Liver (tissue), 3 donors: ENCODE data around the gene MAGI1.

Experiments
- CTCF ChIP-seq: fragments of 150-350 bp; IDR thresholded peaks from 2 replicates; pipeline ENCODE4 v1.5.1; 2017; ENCODE audit warnings: improper control_type of control experiment, low read depth, low read length; ENCODE audit not compliant: missing input control
- EGR1 ChIP-seq, 2 donors: IDR thresholded peaks; 2 replicates each; pipeline ENCODE4 v1.6.1; 2016 to 2018; ENCODE audit warnings: antibody characterized with exemption in 2 of 2, low read depth in 2 of 2
- GABPA ChIP-seq, 2 donors: IDR thresholded peaks in 1 of 2; conservative IDR thresholded peaks in 1 of 2; 2 replicates each; pipeline ENCODE4 v1.6.1; 2016; ENCODE audit warnings: antibody characterized with exemption in 2 of 2, mild to moderate bottlenecking in 1 of 2, moderate library complexity in 1 of 2
- HNF4A ChIP-seq, 2 donors: conservative IDR thresholded peaks; 2 replicates each; pipeline ENCODE4 v1.6.1; 2016; ENCODE audit warnings: antibody characterized with exemption in 2 of 2, mild to moderate bottlenecking in 2 of 2
- JUND ChIP-seq, 2 donors: IDR thresholded peaks; 2 replicates each; pipeline ENCODE4 v1.6.1; 2016; ENCODE audit warnings: antibody characterized with exemption in 2 of 2
- MAX ChIP-seq: IDR thresholded peaks from 2 replicates; pipeline ENCODE4 v1.6.1; 2016; ENCODE audit warnings: antibody characterized with exemption
- RAD21 ChIP-seq, 2 donors: IDR thresholded peaks; 2 replicates each; pipeline ENCODE4 v1.6.1; 2016; ENCODE audit warnings: antibody characterized with exemption in 2 of 2, mild to moderate bottlenecking in 2 of 2
- REST ChIP-seq: IDR thresholded peaks from 2 replicates; pipeline ENCODE4 v1.6.1; 2016; ENCODE audit warnings: antibody characterized with exemption, mild to moderate bottlenecking
- RXRA ChIP-seq, 2 donors: IDR thresholded peaks; 2 replicates each; pipeline ENCODE4 v1.6.1; 2017 to 2018; ENCODE audit warnings: antibody characterized with exemption in 2 of 2, mild to moderate bottlenecking in 1 of 2
- TAF1 ChIP-seq: conservative IDR thresholded peaks from 2 replicates; pipeline ENCODE4 v1.6.1; 2016; ENCODE audit warnings: antibody characterized with exemption, mild to moderate bottlenecking
- YY1 ChIP-seq: IDR thresholded peaks from 2 replicates; pipeline ENCODE4 v1.6.1; 2016; ENCODE audit warnings: antibody characterized with exemption, mild to moderate bottlenecking
- donor health status: healthy.
- donor health status: healthy.

- TF ChIP-seq CTCF (no peak), MAX (no peak), GABPA (IDR thresholded peaks at IDR 0.05 in 1 of 2, conservative IDR thresholded peaks at IDR 0.05 in 1 of 2) (no peak), TAF1 (no peak), RAD21 (IDR thresholded peaks at IDR 0.05) (no peak), YY1 (no peak), HNF4A (conservative IDR thresholded peaks at IDR 0.05) (no peak), REST (no peak), JUND (IDR thresholded peaks at IDR 0.05) (no peak), RXRA (IDR thresholded peaks at IDR 0.05) (no peak), EGR1 (IDR thresholded peaks at IDR 0.05; ENCODE audit: low read depth in 2 of 2) (no peak)
Observed at GRCh38 chr3:65433480-65433879, 605.2 kb downstream of the MAGI1 start.
